H9 (cell line): ENCODE data around the gene CCR9. TPM values are rescaled to one million over a fixed set of nuclear protein-coding genes. Genes with fewer than 3 reads are reported as not detected.

Source experiments
- DNase-seq: peaks from one replicate; pipeline ENCODE4 v3.0.0-alpha.2; 2017
- H2AFZ ChIP-seq: one replicate; pipeline ENCODE4 v1.6.1; 2013; ENCODE audit warnings: mild to moderate bottlenecking, low read length, control low read depth, moderate library complexity
- H2AK5ac ChIP-seq: 2 replicates; pipeline ENCODE4 v1.6.1; 2013; ENCODE audit warnings: low read length, control low read depth, mixed read lengths; ENCODE audit not compliant: insufficient read length
- H2BK120ac ChIP-seq: one replicate; pipeline ENCODE4 v1.6.1; 2013; ENCODE audit warnings: low read depth, mild to moderate bottlenecking, low read length, control low read depth, inconsistent platforms; ENCODE audit not compliant: poor library complexity, severe bottlenecking
- H2BK12ac ChIP-seq: 2 replicates; pipeline ENCODE4 v1.6.1; 2013; ENCODE audit warnings: low read length, control low read depth, mixed read lengths, low read depth; ENCODE audit not compliant: insufficient read length
- H2BK15ac ChIP-seq: 2 replicates; pipeline ENCODE4 v1.6.1; 2013; ENCODE audit warnings: low read depth, low read length, control low read depth
- H2BK20ac ChIP-seq: one replicate; pipeline ENCODE4 v1.6.1; 2013; ENCODE audit warnings: low read depth, mild to moderate bottlenecking, low read length, control low read depth, inconsistent platforms; ENCODE audit not compliant: poor library complexity, severe bottlenecking
- H2BK5ac ChIP-seq: 2 replicates; pipeline ENCODE4 v1.6.1; 2013; ENCODE audit warnings: low read length, control low read depth, mixed read lengths; ENCODE audit not compliant: insufficient read length
- H3K14ac ChIP-seq: 2 replicates; pipeline ENCODE4 v1.6.1; 2013; ENCODE audit warnings: low read length, control low read depth; ENCODE audit not compliant: insufficient read depth
- H3K18ac ChIP-seq: 2 replicates; pipeline ENCODE4 v1.6.1; 2013; ENCODE audit warnings: low read depth, mild to moderate bottlenecking, mixed read lengths, low read length, control low read depth; ENCODE audit not compliant: insufficient read length
- H3K23ac ChIP-seq: 2 replicates; pipeline ENCODE4 v1.6.1; 2013; ENCODE audit warnings: low read length, control low read depth, mixed read lengths, low read depth; ENCODE audit not compliant: insufficient read length
- H3K23me2 ChIP-seq: 2 replicates; pipeline ENCODE4 v1.6.1; 2013; ENCODE audit warnings: low read depth, mild to moderate bottlenecking, mixed read lengths, low read length, control low read depth; ENCODE audit not compliant: insufficient read length, poor library complexity, severe bottlenecking
- H3K27ac ChIP-seq: 2 replicates; pipeline ENCODE4 v1.5.1; 2013; ENCODE audit warnings: low read length, control low read depth, mixed read lengths, low read depth; ENCODE audit not compliant: insufficient read length
- H3K27me3 ChIP-seq: 2 replicates; pipeline ENCODE4 v1.6.1; 2013; ENCODE audit warnings: low read length, control low read depth, inconsistent platforms; ENCODE audit not compliant: insufficient read depth
- H3K4ac ChIP-seq: 2 replicates; pipeline ENCODE4 v1.6.1; 2013; ENCODE audit warnings: low read depth, mild to moderate bottlenecking, control low read depth, inconsistent platforms, low read length, moderate library complexity
- H3K4me1 ChIP-seq: 2 replicates; pipeline ENCODE4 v1.6.1; 2013; ENCODE audit warnings: low read length, control low read depth, inconsistent platforms; ENCODE audit not compliant: insufficient read depth
- H3K4me2 ChIP-seq: 2 replicates; pipeline ENCODE4 v1.6.1; 2013; ENCODE audit warnings: low read length, control low read depth, mixed read lengths; ENCODE audit not compliant: insufficient read length, insufficient read depth
- H3K56ac ChIP-seq: 2 replicates; pipeline ENCODE4 v1.6.1; 2013; ENCODE audit warnings: low read depth, mild to moderate bottlenecking, mixed read lengths, low read length, control low read depth; ENCODE audit not compliant: insufficient read length
- H3K79me1 ChIP-seq: 2 replicates; pipeline ENCODE4 v1.6.1; 2013; ENCODE audit warnings: low read depth, mild to moderate bottlenecking, moderate library complexity, low read length, control low read depth, inconsistent platforms; ENCODE audit not compliant: insufficient read depth, poor library complexity, severe bottlenecking
- H3K79me2 ChIP-seq: 2 replicates; pipeline ENCODE4 v1.6.1; 2013; ENCODE audit warnings: low read length, control low read depth, inconsistent platforms; ENCODE audit not compliant: insufficient read depth
- H3K9ac ChIP-seq: 2 replicates; pipeline ENCODE4 v1.6.1; 2013; ENCODE audit warnings: low read length, control low read depth, mixed read lengths; ENCODE audit not compliant: insufficient read length; ENCODE audit errors: extremely low read depth
- H3K9me3 ChIP-seq: one replicate; pipeline ENCODE4 v1.6.1; 2013; ENCODE audit warnings: low read depth, low read length, inconsistent platforms; ENCODE audit not compliant: control insufficient read depth
- H3T11ph ChIP-seq: one replicate; pipeline ENCODE4 v1.6.1; 2013; ENCODE audit warnings: mild to moderate bottlenecking, low read length, control low read depth, inconsistent platforms
- H4K20me1 ChIP-seq: one replicate; pipeline ENCODE4 v1.6.1; 2013; ENCODE audit not compliant: control insufficient read depth, insufficient read length, insufficient read depth
- H4K5ac ChIP-seq: 2 replicates; pipeline ENCODE4 v1.6.1; 2013; ENCODE audit warnings: low read depth, mild to moderate bottlenecking, mixed read lengths, low read length, control low read depth; ENCODE audit not compliant: insufficient read length
- H4K8ac ChIP-seq: replicated peaks from 2 replicates; pipeline ENCODE4 v1.6.1; 2013; ENCODE audit warnings: low read length, control low read depth, mixed read lengths, low read depth; ENCODE audit not compliant: insufficient read length
- H4K91ac ChIP-seq: 2 replicates; pipeline ENCODE4 v1.6.1; 2013; ENCODE audit warnings: low read depth, mild to moderate bottlenecking, moderate library complexity, mixed read lengths, low read length, control low read depth; ENCODE audit not compliant: insufficient read length
- H3K27ac Mint-ChIP-seq, 3 experiments: 2 replicates in 2 of 3; 3 replicates in 1 of 3; pipeline ENCODE4 v1.8.0; 2020 to 2021; ENCODE audit warnings: mixed read lengths in 3 of 3, mild to moderate bottlenecking in 1 of 3, moderate library complexity in 1 of 3
- H3K27me3 Mint-ChIP-seq: 2 replicates; pipeline ENCODE4 v1.8.0; 2021; ENCODE audit warnings: low read depth, mild to moderate bottlenecking, moderate library complexity, mixed read lengths
- H3K36me3 Mint-ChIP-seq, 3 experiments: 2 replicates in 2 of 3; 3 replicates in 1 of 3; pipeline ENCODE4 v1.8.0; 2020 to 2021; ENCODE audit warnings: low read depth in 3 of 3, mixed read lengths in 3 of 3; ENCODE audit not compliant: insufficient read depth in 1 of 3
- H3K4me1 Mint-ChIP-seq, 2 experiments: 2 replicates each; pipeline ENCODE4 v1.8.0; 2020; ENCODE audit warnings: mixed read lengths in 2 of 2
- H3K4me3 Mint-ChIP-seq, 2 experiments: 2 replicates in 1 of 2; 3 replicates in 1 of 2; pipeline ENCODE4 v1.8.0; 2020 to 2021; ENCODE audit warnings: mild to moderate bottlenecking in 2 of 2, mixed read lengths in 2 of 2, moderate library complexity in 1 of 2
- H3K9me3 Mint-ChIP-seq, 2 experiments: 2 replicates in 1 of 2; 3 replicates in 1 of 2; pipeline ENCODE4 v1.8.0; 2020; ENCODE audit warnings: mild to moderate bottlenecking in 2 of 2, mixed read lengths in 2 of 2, moderate library complexity in 1 of 2
- CTCF ChIP-seq: fragments of 200-600 bp; sonication (generic); conservative IDR thresholded peaks from 3 replicates; pipeline ENCODE4 v1.8.0; 2021; ENCODE audit warnings: antibody characterized with exemption, mild to moderate bottlenecking
- WGBS: extraction: QIAGEN DNeasy Blood & Tissue Kit; methylation state at CpG from one replicate; pipeline ENCODE4 v1.1.7; 2013; ENCODE audit warnings: missing lambda C conversion rate, low lambda C conversion rate, mixed read lengths; ENCODE audit not compliant: insufficient read length; ENCODE audit errors: extremely low coverage; 5-methylcytosine and 5-hydroxymethylcytosine counted together
- total RNA-seq: library from RNA; stranded (reverse); gene quantifications from 2 replicates; pipeline ENCODE4 v1.2.1, GENCODE V29; 2021

CCR9 gene
- total RNA-seq, 1 experiment from 2014 or later = not detected

- Mint-ChIP-seq H3K9me3 (no peaks in the 10 kb centered on the region), H3K27me3 (no peaks in the 10 kb centered on the region), H3K4me3 (no peak overlapping the region), H3K36me3 (peaks cover 13 to 52% (median 46%) of the 10 kb centered on the region in 3 experiments; a peak in 6 of 7 replicates), H3K27ac (no peak overlapping the region), H3K4me1 (no peaks in the 10 kb centered on the region)
- Histone ChIP-seq H3K23me2 (no peaks in the 10 kb centered on the region), H2BK120ac (no peak overlapping the region), H3K79me2 (no peaks in the 10 kb centered on the region), H3K14ac (no peak overlapping the region), H2AFZ (no peak overlapping the region), H2BK15ac (no peak overlapping the region), H2BK5ac (no peak overlapping the region), H4K8ac (no peak overlapping the region), H2BK12ac (no peak overlapping the region), H3T11ph (no peak overlapping the region), H4K91ac (no peak overlapping the region), H3K27me3 (no peaks in the 10 kb centered on the region), H4K20me1 (no peaks in the 10 kb centered on the region), H3K9ac (no peak overlapping the region), H3K4me2 (no peak overlapping the region), H3K79me1 (no peaks in the 10 kb centered on the region), H3K4me1 (no peaks in the 10 kb centered on the region), H4K5ac (no peak overlapping the region), H3K4ac (no peak overlapping the region), H3K9me3 (no peaks in the 10 kb centered on the region), H2AK5ac (no peak overlapping the region), H3K27ac (no peak overlapping the region), H2BK20ac (no peak overlapping the region), H3K23ac (no peak overlapping the region), H3K18ac (no peak overlapping the region), H3K56ac (no peak overlapping the region)
- DNase-seq = no peak
- no CpG with 5 or more reads among the region's 3 CpGs for WGBS
- no peak for TF ChIP-seq CTCF
Measured at GRCh38 chr3:45947361-45947760, 61.0 kb downstream of the CCR9 start.
